SK-N-MC (cell line): ENCODE results near the gene MAP3K3.

Experiments used
- EZH2 ChIP-seq: fragments of 200-600 bp; sonication (generic); IDR thresholded peaks from one replicate; pipeline ENCODE4 v1.6.1; 2017; ENCODE audit warnings: antibody characterized with exemption
- FOXP2 ChIP-seq: optimal IDR thresholded peaks from 2 replicates; pipeline ENCODE3; 2011; ENCODE audit warnings: mild to moderate bottlenecking, moderate library complexity; ENCODE audit not compliant: insufficient read depth; ENCODE audit errors: extremely low read length, control extremely low read depth
- POLR2AphosphoS5 ChIP-seq: IDR thresholded peaks from 2 replicates; pipeline ENCODE4 v1.6.1; 2012; ENCODE audit warnings: mild to moderate bottlenecking, low read depth, low read length, borderline replicate concordance

DNA sequence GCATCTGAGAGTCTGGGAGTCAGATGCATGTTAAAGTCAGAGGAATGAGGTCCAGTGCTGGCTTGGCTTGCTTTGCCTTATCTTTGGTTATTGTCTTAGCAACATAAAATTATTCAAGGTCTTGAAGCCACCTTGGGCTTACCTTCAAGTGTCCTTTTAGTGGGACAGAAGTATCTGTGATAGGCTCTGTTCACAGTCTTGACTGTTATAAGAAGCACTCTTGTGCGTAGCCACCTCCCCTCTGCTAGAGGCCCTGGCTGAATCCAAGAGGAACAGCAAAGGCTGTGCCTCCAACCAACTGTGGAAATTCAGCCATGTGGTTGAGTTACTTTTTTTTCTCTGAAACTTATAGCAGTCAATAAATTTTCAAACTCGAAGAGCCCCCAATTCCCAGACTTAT, 8.6 kb upstream of the MAP3K3 start:
- no peak for TF ChIP-seq POLR2AphosphoS5
- no peak for TF ChIP-seq EZH2
- TF ChIP-seq FOXP2: no peak
